ENCODE measurements around the gene FH. TPM values are rescaled to one million over a fixed set of nuclear protein-coding genes. Genes with fewer than 3 reads are reported as not detected.

FH gene
- total and polyA plus RNA-seq, 2 of the 13 experiments (the other 11 are each of a cell fraction or from before 2014, with no cell fraction given) = 39.2 to 152 TPM

DNA sequence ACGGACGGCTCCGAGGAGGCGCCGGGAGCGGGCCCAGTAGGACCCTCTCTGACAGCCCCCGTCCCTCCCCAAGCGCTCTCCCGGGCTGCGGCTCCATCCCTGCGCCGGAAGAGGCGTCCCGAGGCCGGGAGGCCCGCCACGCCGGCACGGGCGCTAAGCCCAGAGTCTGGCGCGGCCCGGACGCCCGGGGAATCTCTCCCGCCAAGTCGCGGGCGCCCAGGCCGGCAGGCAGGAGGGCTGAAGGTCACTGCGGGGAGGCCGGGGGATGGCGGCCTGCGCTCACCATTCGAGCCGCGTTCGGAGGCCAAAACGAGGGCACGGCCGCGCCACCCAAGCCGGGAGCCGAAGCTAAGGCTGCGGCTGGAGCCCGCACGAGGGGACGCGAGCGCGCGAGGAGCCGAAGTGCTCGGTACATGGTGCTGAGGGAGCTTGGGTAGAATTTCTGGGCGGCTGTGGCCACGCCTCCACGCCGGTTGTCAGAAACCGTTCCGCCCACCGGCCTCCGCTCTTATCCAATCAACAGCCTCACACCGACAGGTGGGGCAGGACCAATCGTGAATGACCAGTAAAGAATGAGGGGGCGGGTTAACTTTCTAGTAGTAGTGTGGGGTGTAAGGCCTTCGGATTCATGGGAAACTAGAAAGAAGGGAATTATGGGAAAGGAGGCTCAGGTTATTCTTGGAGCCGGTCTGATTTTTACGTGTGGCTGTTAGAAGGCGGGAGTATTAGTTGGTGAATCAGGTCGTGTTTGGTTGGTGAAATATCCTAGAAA is at the start of gene FH (continued):
- TF ChIP-seq PCBP1 (IDR thresholded peaks at IDR 0.05; ENCODE audit: borderline replicate concordance, low read depth, low read length) (no peak), ZNF350 (CRISPR knock-in tag; IDR thresholded peaks at IDR 0.05; ENCODE audit: borderline replicate concordance, low read depth) (peak; percentile 45; the same call in 1 of the 2 replicates), MTA1 (CRISPR knock-in tag; IDR thresholded peaks at IDR 0.05; ENCODE audit: borderline replicate concordance) (0 out of 2 replicates have a peak, but pooled peaks have one; percentile 64), STAT6 (CRISPR knock-in tag; IDR thresholded peaks at IDR 0.05; ENCODE audit: borderline replicate concordance) (no peak), SP5 (CRISPR knock-in tag; IDR thresholded peaks at IDR 0.05; ENCODE audit: borderline replicate concordance, low read depth) (no peak), ZNF431 (CRISPR knock-in tag; IDR thresholded peaks at IDR 0.05; ENCODE audit: borderline replicate concordance, low read depth) (no peak; the same call in 1 of the 2 replicates), ZNF547 (CRISPR knock-in tag; IDR thresholded peaks at IDR 0.05) (peak; percentile 67; the same call in 1 of the 2 replicates), SMARCE1 (IDR thresholded peaks at IDR 0.05; ENCODE audit: borderline replicate concordance) (no peak), ZNF138 (CRISPR knock-in tag; IDR thresholded peaks at IDR 0.05; ENCODE audit: low read depth) (no peak)
- TF ChIP-seq, protein P1, sequence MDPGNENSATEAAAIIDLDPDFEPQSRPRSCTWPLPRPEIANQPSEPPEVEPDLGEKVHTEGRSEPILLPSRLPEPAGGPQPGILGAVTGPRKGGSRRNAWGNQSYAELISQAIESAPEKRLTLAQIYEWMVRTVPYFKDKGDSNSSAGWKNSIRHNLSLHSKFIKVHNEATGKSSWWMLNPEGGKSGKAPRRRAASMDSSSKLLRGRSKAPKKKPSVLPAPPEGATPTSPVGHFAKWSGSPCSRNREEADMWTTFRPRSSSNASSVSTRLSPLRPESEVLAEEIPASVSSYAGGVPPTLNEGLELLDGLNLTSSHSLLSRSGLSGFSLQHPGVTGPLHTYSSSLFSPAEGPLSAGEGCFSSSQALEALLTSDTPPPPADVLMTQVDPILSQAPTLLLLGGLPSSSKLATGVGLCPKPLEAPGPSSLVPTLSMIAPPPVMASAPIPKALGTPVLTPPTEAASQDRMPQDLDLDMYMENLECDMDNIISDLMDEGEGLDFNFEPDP (CRISPR knock-in tag; conservative IDR thresholded peaks at IDR 0.05) = 0 out of 2 replicates have a peak, but pooled peaks have one; percentile 89
- TF ChIP-seq, protein P2, sequence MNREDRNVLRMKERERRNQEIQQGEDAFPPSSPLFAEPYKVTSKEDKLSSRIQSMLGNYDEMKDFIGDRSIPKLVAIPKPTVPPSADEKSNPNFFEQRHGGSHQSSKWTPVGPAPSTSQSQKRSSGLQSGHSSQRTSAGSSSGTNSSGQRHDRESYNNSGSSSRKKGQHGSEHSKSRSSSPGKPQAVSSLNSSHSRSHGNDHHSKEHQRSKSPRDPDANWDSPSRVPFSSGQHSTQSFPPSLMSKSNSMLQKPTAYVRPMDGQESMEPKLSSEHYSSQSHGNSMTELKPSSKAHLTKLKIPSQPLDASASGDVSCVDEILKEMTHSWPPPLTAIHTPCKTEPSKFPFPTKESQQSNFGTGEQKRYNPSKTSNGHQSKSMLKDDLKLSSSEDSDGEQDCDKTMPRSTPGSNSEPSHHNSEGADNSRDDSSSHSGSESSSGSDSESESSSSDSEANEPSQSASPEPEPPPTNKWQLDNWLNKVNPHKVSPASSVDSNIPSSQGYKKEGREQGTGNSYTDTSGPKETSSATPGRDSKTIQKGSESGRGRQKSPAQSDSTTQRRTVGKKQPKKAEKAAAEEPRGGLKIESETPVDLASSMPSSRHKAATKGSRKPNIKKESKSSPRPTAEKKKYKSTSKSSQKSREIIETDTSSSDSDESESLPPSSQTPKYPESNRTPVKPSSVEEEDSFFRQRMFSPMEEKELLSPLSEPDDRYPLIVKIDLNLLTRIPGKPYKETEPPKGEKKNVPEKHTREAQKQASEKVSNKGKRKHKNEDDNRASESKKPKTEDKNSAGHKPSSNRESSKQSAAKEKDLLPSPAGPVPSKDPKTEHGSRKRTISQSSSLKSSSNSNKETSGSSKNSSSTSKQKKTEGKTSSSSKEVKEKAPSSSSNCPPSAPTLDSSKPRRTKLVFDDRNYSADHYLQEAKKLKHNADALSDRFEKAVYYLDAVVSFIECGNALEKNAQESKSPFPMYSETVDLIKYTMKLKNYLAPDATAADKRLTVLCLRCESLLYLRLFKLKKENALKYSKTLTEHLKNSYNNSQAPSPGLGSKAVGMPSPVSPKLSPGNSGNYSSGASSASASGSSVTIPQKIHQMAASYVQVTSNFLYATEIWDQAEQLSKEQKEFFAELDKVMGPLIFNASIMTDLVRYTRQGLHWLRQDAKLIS (CRISPR knock-in tag; IDR thresholded peaks at IDR 0.05) = no peak
- TF ChIP-seq, protein P3, sequence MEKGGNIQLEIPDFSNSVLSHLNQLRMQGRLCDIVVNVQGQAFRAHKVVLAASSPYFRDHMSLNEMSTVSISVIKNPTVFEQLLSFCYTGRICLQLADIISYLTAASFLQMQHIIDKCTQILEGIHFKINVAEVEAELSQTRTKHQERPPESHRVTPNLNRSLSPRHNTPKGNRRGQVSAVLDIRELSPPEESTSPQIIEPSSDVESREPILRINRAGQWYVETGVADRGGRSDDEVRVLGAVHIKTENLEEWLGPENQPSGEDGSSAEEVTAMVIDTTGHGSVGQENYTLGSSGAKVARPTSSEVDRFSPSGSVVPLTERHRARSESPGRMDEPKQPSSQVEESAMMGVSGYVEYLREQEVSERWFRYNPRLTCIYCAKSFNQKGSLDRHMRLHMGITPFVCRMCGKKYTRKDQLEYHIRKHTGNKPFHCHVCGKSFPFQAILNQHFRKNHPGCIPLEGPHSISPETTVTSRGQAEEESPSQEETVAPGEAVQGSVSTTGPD (CRISPR knock-in tag; IDR thresholded peaks at IDR 0.05) = no peak
